Caco-2 (cell line): Measurements from ENCODE around the gene GPC5. TPM values are rescaled to one million over a fixed set of nuclear protein-coding genes. Genes with fewer than 3 reads are reported as not detected.

Experiments
- BruUV-seq: library from RNA; stranded (reverse); fragments of 400-500 nt; replicated peaks from 2 replicates; lab custom pipeline; 2021; lab: Mats Ljungman, UMichigan
- CTCF ChIA-PET: fragments of 300-600 bp; sonication (Branson Sonifier 250); formaldehyde crosslinking; loops from one replicate; lab custom pipeline; 2022; ENCODE audit warnings: antibody characterized with exemption; lab: Charles Lee
- POLR2A ChIA-PET: fragments of 300-600 bp; sonication (Branson Sonifier 250); formaldehyde crosslinking; loops from one replicate; lab custom pipeline; 2022; ENCODE audit warnings: antibody characterized with exemption; lab: Charles Lee
- DNase-seq, 2 experiments: peaks; one replicate each; pipeline versions ENCODE4 v3.0.0 to v3.0.0-alpha.2; 2020 to 2022
- H3K27me3 ChIP-seq: replicated peaks from 2 replicates; pipeline ENCODE4 v1.6.0; 2011; ENCODE audit warnings: low read length; ENCODE audit not compliant: control insufficient read depth, insufficient read depth
- H3K36me3 ChIP-seq: 2 replicates; pipeline ENCODE4 v1.5.1; 2011; ENCODE audit warnings: low read length; ENCODE audit not compliant: control insufficient read depth, insufficient read depth
- H3K4me1 ChIP-seq: fragments of 250-450 bp; sonication (Bioruptor Pico); 2 replicates; pipeline ENCODE4 v1.5.1; 2020; ENCODE audit warnings: mild to moderate bottlenecking
- H3K4me3 ChIP-seq: 2 replicates; pipeline ENCODE4 v1.5.1; 2011; ENCODE audit warnings: low read depth, mild to moderate bottlenecking, control low read depth, low read length
- H3K9me3 ChIP-seq: fragments of 250-450 bp; sonication (Bioruptor Pico); 2 replicates; pipeline ENCODE4 v1.5.1; 2020; ENCODE audit warnings: mild to moderate bottlenecking, moderate library complexity
- H3K27ac Mint-ChIP-seq: one replicate; pipeline ENCODE4 v1.8.0; 2022; ENCODE audit warnings: mixed read lengths; ENCODE audit not compliant: unreplicated experiment
- H3K27me3 Mint-ChIP-seq: one replicate; pipeline ENCODE4 v1.8.0; 2022; ENCODE audit warnings: mixed read lengths; ENCODE audit not compliant: insufficient read depth, unreplicated experiment
- H3K36me3 Mint-ChIP-seq: one replicate; pipeline ENCODE4 v1.8.0; 2022; ENCODE audit warnings: mild to moderate bottlenecking, mixed read lengths; ENCODE audit not compliant: insufficient read depth, unreplicated experiment
- H3K4me1 Mint-ChIP-seq: one replicate; pipeline ENCODE4 v1.8.0; 2022; ENCODE audit warnings: low read depth, mixed read lengths; ENCODE audit not compliant: unreplicated experiment
- H3K4me3 Mint-ChIP-seq: one replicate; pipeline ENCODE4 v1.8.0; 2022; ENCODE audit warnings: mild to moderate bottlenecking, moderate library complexity, mixed read lengths; ENCODE audit not compliant: unreplicated experiment
- H3K9me3 Mint-ChIP-seq: one replicate; pipeline ENCODE4 v1.8.0; 2022; ENCODE audit warnings: mixed read lengths; ENCODE audit not compliant: unreplicated experiment
- CTCF ChIP-seq, 2 experiments: fragments of 200-600 bp in 1 of 2; IDR thresholded peaks; 1 replicate in 1 of 2; 2 replicates in 1 of 2; pipeline versions ENCODE4 v1.5.1 to v1.8.0; 2011 to 2022; ENCODE audit warnings: antibody characterized with exemption in 1 of 2, control low read depth in 1 of 2, inconsistent platforms in 1 of 2, low read depth in 1 of 2, low read length in 1 of 2, mild to moderate bottlenecking in 1 of 2, moderate library complexity in 1 of 2; ENCODE audit not compliant: insufficient read depth in 1 of 2, severe bottlenecking in 1 of 2, unreplicated experiment in 1 of 2
- intact Hi-C: fragments of 100-400 bp; cut with micrococcal nuclease; formaldehyde crosslinking; loops from one replicate; pipeline ENCODE4 v1.10.0; 2022; ENCODE audit not compliant: unreplicated experiment
- total RNA-seq: library from RNA; stranded (reverse); gene quantifications from 2 replicates; pipeline ENCODE4 v1.2.3, GENCODE V29; 2022

GPC5 gene
- total RNA-seq, 1 experiment from 2014 or later: 4.1 TPM

GRCh38 chr13:91934354-91934753 lies 535.9 kb downstream of the GPC5 start:
- Mint-ChIP-seq H3K27ac (no peak overlapping the region), H3K27me3 (peaks cover 7% of the 10 kb centered on the region), H3K9me3 (no peaks in the 10 kb centered on the region), H3K4me3 (no peak overlapping the region), H3K36me3 (no peaks in the 10 kb centered on the region), H3K4me1 (no peaks in the 10 kb centered on the region)
- Histone ChIP-seq H3K36me3 (no peaks in the 10 kb centered on the region), H3K9me3 (no peaks in the 10 kb centered on the region), H3K27me3 (no peaks in the 10 kb centered on the region), H3K4me1 (no peaks in the 10 kb centered on the region), H3K4me3 (no peak overlapping the region)
- DNase-seq: no peak
- TF ChIP-seq CTCF (IDR thresholded peaks at IDR 0.05; ENCODE audit: insufficient read depth in 1 of 2, low read depth in 1 of 2, low read length in 1 of 2, severe bottlenecking in 1 of 2, unreplicated experiment in 1 of 2): no peak
- no TSS peak for BruUV-seq
- CTCF ChIA-PET: no interaction called here
- intact Hi-C loops: no loop called here
- POLR2A ChIA-PET: no interaction called here

- H3K9me3 ChIP-seq: no peaks in the 10 kb centered on the region
- Mint-ChIP-seq H3K4me1 (no peaks in the 10 kb centered on the region), H3K9me3 (no peaks in the 10 kb centered on the region), H3K36me3 (no peaks in the 10 kb centered on the region), H3K27ac (no peak overlapping the region), H3K4me3 (no peak overlapping the region), H3K27me3 (peaks cover 8% of the 10 kb centered on the region)
- no peaks in the 10 kb centered on the region for H3K27me3 ChIP-seq
- DNase-seq: peak in 1 of 2 experiments; percentile 26
- H3K4me1 ChIP-seq: no peaks in the 10 kb centered on the region
- no peak overlapping the region for H3K4me3 ChIP-seq
- H3K36me3 ChIP-seq: no peaks in the 10 kb centered on the region
- peak; percentile 67 to 81 for TF ChIP-seq CTCF (IDR thresholded peaks at IDR 0.05; ENCODE audit: insufficient read depth in 1 of 2, low read depth in 1 of 2, low read length in 1 of 2, severe bottlenecking in 1 of 2, unreplicated experiment in 1 of 2)
- ChIA-PET CTCF (interaction anchor here (0.7 to 1.0 kb wide), 3 partner anchors 128 to 241 kb away, joined by 3 to 7 read pairs (median 6); no protein-coding TSS in a partner anchor), POLR2A (no interaction called here)
- no TSS peak for BruUV-seq
- intact Hi-C loops: loop anchor here (1.0 kb wide), 3 partner anchors 128 to 197 kb away; no protein-coding TSS in a partner anchor
Observed at GRCh38 chr13:91946498-91947070, 548.2 kb downstream of the GPC5 start.

- no peak overlapping the region for H3K4me3 ChIP-seq
- H3K4me1 ChIP-seq: no peaks in the 10 kb centered on the region
- intact Hi-C loops: no loop called here
- TF ChIP-seq CTCF (IDR thresholded peaks at IDR 0.05; ENCODE audit: insufficient read depth in 1 of 2, low read depth in 1 of 2, low read length in 1 of 2, severe bottlenecking in 1 of 2, unreplicated experiment in 1 of 2): no peak
- no peaks in the 10 kb centered on the region for H3K27me3 ChIP-seq
- no peaks in the 10 kb centered on the region for H3K9me3 ChIP-seq
- Mint-ChIP-seq H3K36me3 (no peaks in the 10 kb centered on the region), H3K27ac (no peak overlapping the region), H3K27me3 (peaks cover 11% of the 10 kb centered on the region), H3K4me3 (no peak overlapping the region), H3K9me3 (no peaks in the 10 kb centered on the region), H3K4me1 (no peaks in the 10 kb centered on the region)
- DNase-seq: no peak
- CTCF ChIA-PET: no interaction called here
- POLR2A ChIA-PET: no interaction called here
- BruUV-seq: no TSS peak
- H3K36me3 ChIP-seq: no peaks in the 10 kb centered on the region
Observed at GRCh38 chr13:91948736-91949135, 550.3 kb downstream of the GPC5 start.
